ENCODE data around the gene MSI2. TPM values are rescaled to one million over a fixed set of nuclear protein-coding genes. Genes with fewer than 3 reads are reported as not detected.

MSI2 gene
- total RNA-seq, 1 donor from 2014 or later, result 140 TPM

GRCh38 chr17:57370037-57370581 is 113.8 kb downstream of the MSI2 start:
- H3K4me3 Mint-ChIP-seq, result no peak overlapping the region
- peaks cover 8% of the 10 kb centered on the region for H3K9me3 Mint-ChIP-seq
- peaks cover 24% of the 10 kb centered on the region for H3K36me3 Mint-ChIP-seq (ENCODE audit: low read depth)
- H3K27ac Mint-ChIP-seq (ENCODE audit: unreplicated experiment), result peak overlapping the region; percentile 79
- H3K27me3 Mint-ChIP-seq (ENCODE audit: low read depth), result no peaks in the 10 kb centered on the region
- TF ChIP-seq CTCF (conservative IDR thresholded peaks at IDR 0.05), result no peak
- H3K4me1 Mint-ChIP-seq, result peaks cover 49% of the 10 kb centered on the region
- DNase-seq (ENCODE audit: low read depth, low spot score), result no peak

GRCh38 chr17:57370619-57371018 is 114.3 kb downstream of the MSI2 start:
- no peak for DNase-seq (ENCODE audit: low read depth, low spot score)
- TF ChIP-seq CTCF (conservative IDR thresholded peaks at IDR 0.05), result no peak
- Mint-ChIP-seq H3K4me3 (no peak overlapping the region), H3K36me3 (ENCODE audit: low read depth) (peaks cover 25% of the 10 kb centered on the region), H3K27ac (ENCODE audit: unreplicated experiment) (peak overlapping the region; percentile 79), H3K4me1 (peaks cover 48% of the 10 kb centered on the region), H3K27me3 (ENCODE audit: low read depth) (no peaks in the 10 kb centered on the region), H3K9me3 (peaks cover 8% of the 10 kb centered on the region)

GRCh38 chr17:57372156-57372555 is 115.8 kb downstream of the MSI2 start:
- H3K4me1 Mint-ChIP-seq, result peaks cover 35% of the 10 kb centered on the region
- TF ChIP-seq CTCF (conservative IDR thresholded peaks at IDR 0.05), result no peak
- peaks cover 8% of the 10 kb centered on the region for H3K9me3 Mint-ChIP-seq
- peaks cover 28% of the 10 kb centered on the region for H3K36me3 Mint-ChIP-seq (ENCODE audit: low read depth)
- no peak for DNase-seq (ENCODE audit: low read depth, low spot score)
- H3K27me3 Mint-ChIP-seq (ENCODE audit: low read depth), result no peaks in the 10 kb centered on the region
- no peak overlapping the region for H3K27ac Mint-ChIP-seq (ENCODE audit: unreplicated experiment)
- H3K4me3 Mint-ChIP-seq, result no peak overlapping the region

- Mint-ChIP-seq H3K4me1 (peaks cover 33% of the 10 kb centered on the region), H3K36me3 (ENCODE audit: low read depth) (peaks cover 28% of the 10 kb centered on the region), H3K27me3 (ENCODE audit: low read depth) (no peaks in the 10 kb centered on the region), H3K9me3 (peaks cover 8% of the 10 kb centered on the region), H3K27ac (ENCODE audit: unreplicated experiment) (no peak overlapping the region), H3K4me3 (no peak overlapping the region)
- no peak for TF ChIP-seq CTCF (conservative IDR thresholded peaks at IDR 0.05)
- DNase-seq (ENCODE audit: low read depth, low spot score), result no peak
Measured at GRCh38 chr17:57373048-57373447, 116.7 kb downstream of the MSI2 start.

- Mint-ChIP-seq H3K9me3 (peaks cover 8% of the 10 kb centered on the region), H3K36me3 (ENCODE audit: low read depth) (peaks cover 28% of the 10 kb centered on the region), H3K4me3 (no peak overlapping the region), H3K27me3 (ENCODE audit: low read depth) (no peaks in the 10 kb centered on the region), H3K27ac (ENCODE audit: unreplicated experiment) (no peak overlapping the region), H3K4me1 (peaks cover 32% of the 10 kb centered on the region)
- no peak for DNase-seq (ENCODE audit: low read depth, low spot score)
- TF ChIP-seq CTCF (conservative IDR thresholded peaks at IDR 0.05), result no peak
Measured at GRCh38 chr17:57373756-57374155, 117.4 kb downstream of the MSI2 start.

All from neural crest cell (in vitro differentiated cells).